ENCODE data around the gene TRIM44.

The TRIM44 gene

DNA sequence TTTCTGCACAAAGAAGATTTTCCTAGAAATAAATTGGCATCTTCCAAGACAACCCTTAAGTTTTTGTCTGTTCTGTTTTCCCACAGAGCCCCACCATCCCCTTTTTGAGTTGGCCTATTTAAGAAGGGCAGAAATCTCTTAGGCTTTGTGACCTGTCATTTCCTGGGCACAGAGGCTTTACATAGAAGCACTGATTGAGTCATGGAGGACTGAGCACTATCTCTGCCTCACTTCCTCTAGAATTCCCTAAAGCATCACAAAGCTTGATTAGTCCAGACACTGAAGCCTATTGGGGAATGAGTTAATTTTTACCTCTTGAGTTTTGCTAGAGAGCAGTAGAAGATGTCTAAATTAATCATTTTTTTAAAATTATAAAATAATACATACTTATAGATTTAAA, 25.4 kb downstream of the TRIM44 start:
- H3K4ac ChIP-seq (ENCODE audit: low read length), result no peak overlapping the region
- peaks cover 2 to 43% of the 10 kb centered on the region in 2 donors for H3K36me3 ChIP-seq (replicated peaks in 1 of 2; ENCODE audit: control insufficient read depth in 2 of 2, insufficient read depth in 2 of 2, low read length in 2 of 2)
- no peak overlapping the region for H3K27ac ChIP-seq (replicated peaks; ENCODE audit: low read length)
- H2BK15ac ChIP-seq (ENCODE audit: low read length), result no peak overlapping the region
- no peak overlapping the region for H4K8ac ChIP-seq (ENCODE audit: low read depth, low read length)
- no peaks in the 10 kb centered on the region for H3K9me3 ChIP-seq (replicated peaks in 1 of 2; ENCODE audit: control insufficient read depth in 2 of 2, insufficient read depth in 1 of 2, low read depth in 1 of 2, low read length in 2 of 2)
- no peak overlapping the region for H3K18ac ChIP-seq (ENCODE audit: low read length)
- H3K4me3 ChIP-seq (ENCODE audit: low read length in 2 of 2), result no peak overlapping the region
- H2AK5ac ChIP-seq (ENCODE audit: low read depth, low read length), result no peak overlapping the region
- no peaks in the 10 kb centered on the region for H3K27me3 ChIP-seq (ENCODE audit: control insufficient read depth in 3 of 3, insufficient read depth in 3 of 3, low read depth in 1 of 3, low read length in 3 of 3)
- no peak overlapping the region for H3K4me2 ChIP-seq (ENCODE audit: insufficient read depth, low read length, poor library complexity, severe bottlenecking)
- H2BK5ac ChIP-seq (ENCODE audit: low read length), result no peak overlapping the region
- no peak overlapping the region for H3K23ac ChIP-seq (ENCODE audit: low read depth, low read length, poor library complexity)
- H4K91ac ChIP-seq (ENCODE audit: low read depth, low read length, poor library complexity), result no peak overlapping the region
- H3K79me1 ChIP-seq (ENCODE audit: low read depth, low read length), result peaks cover 2% of the 10 kb centered on the region
- H3K14ac ChIP-seq (ENCODE audit: low read length), result no peak overlapping the region
- no peak overlapping the region for H2BK120ac ChIP-seq (ENCODE audit: low read depth, low read length)
- no peak overlapping the region for H2AFZ ChIP-seq (ENCODE audit: low read length)
- no peak for DNase-seq (ENCODE audit: low spot score)
- no peak overlapping the region for H3K9ac ChIP-seq (ENCODE audit: low read depth, low read length, poor library complexity)
- H3K4me1 ChIP-seq (ENCODE audit: control insufficient read depth in 2 of 2, insufficient read depth in 1 of 2, low read depth in 1 of 2, low read length in 2 of 2), result peaks cover 4 to 9% of the 10 kb centered on the region in 2 donors
- no peak overlapping the region for H2BK12ac ChIP-seq (ENCODE audit: low read length)

DNA sequence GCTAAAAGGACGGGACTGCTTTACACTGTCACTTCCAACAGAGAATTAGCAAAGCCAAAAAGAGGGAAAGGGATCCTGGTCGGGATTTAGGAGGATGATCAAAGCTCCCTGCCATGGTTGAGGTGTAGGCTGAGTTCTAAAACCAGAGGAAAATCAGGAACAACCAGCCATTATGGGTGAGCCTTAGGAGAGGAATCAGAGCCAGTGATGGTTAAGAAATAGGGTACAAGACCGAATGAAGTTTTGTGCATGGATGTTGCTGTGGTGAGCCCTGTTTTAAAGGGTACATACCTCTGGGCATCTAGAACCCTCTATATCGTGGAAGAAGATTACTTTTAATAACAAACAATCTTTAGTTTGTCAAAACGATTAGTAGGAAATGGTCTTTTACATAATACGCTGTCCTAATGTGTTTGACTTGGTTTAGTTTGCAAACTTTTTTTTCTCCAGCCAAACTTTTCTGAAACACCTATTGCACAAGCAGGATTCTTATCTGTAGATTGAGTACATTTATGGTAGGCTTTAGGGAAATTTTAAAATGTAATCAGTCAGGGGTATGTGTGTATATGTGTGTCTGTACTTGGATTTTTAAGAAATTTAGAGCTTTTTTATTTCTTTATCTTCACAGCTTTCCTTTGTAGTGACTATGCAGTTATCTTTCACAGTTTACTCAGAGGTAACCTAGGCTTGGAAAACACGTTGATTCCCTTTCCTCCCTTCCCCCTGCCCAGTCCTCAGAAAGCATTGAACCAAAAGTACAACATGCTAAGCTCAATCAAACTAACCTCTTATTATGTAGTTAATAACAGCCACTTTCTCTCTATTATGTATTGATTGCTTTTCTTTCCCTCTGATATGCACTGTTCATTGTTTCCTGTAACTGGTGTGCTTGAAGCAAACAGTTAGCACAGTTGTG, 26.8 kb downstream of the TRIM44 start:
- no peak overlapping the region for H2BK5ac ChIP-seq (ENCODE audit: low read length)
- H3K36me3 ChIP-seq (replicated peaks in 1 of 2; ENCODE audit: control insufficient read depth in 2 of 2, insufficient read depth in 2 of 2, low read length in 2 of 2), result peaks cover 2 to 49% of the 10 kb centered on the region in 2 donors
- DNase-seq (ENCODE audit: low spot score), result no peak
- no peak overlapping the region for H3K18ac ChIP-seq (ENCODE audit: low read length)
- WGBS, 2 donors (ENCODE audit: extremely low coverage in 2 of 2, insufficient read length in 2 of 2, insufficient replicate concordance in 1 of 2), result no CpG with 5 or more reads among the region's 7 CpGs
- no peak overlapping the region for H3K4ac ChIP-seq (ENCODE audit: low read length)
- no peak overlapping the region for H2AK5ac ChIP-seq (ENCODE audit: low read depth, low read length)
- no peak overlapping the region for H4K91ac ChIP-seq (ENCODE audit: low read depth, low read length, poor library complexity)
- no peak overlapping the region for H3K14ac ChIP-seq (ENCODE audit: low read length)
- H2AFZ ChIP-seq (ENCODE audit: low read length), result no peak overlapping the region
- H3K27ac ChIP-seq (replicated peaks; ENCODE audit: low read length), result no peak overlapping the region
- H3K79me1 ChIP-seq (ENCODE audit: low read depth, low read length), result peaks cover 2% of the 10 kb centered on the region
- H2BK120ac ChIP-seq (ENCODE audit: low read depth, low read length), result no peak overlapping the region
- no peak overlapping the region for H3K4me3 ChIP-seq (ENCODE audit: low read length in 2 of 2)
- H3K23ac ChIP-seq (ENCODE audit: low read depth, low read length, poor library complexity), result no peak overlapping the region
- H3K9me3 ChIP-seq (replicated peaks in 1 of 2; ENCODE audit: control insufficient read depth in 2 of 2, insufficient read depth in 1 of 2, low read depth in 1 of 2, low read length in 2 of 2), result no peaks in the 10 kb centered on the region
- H3K27me3 ChIP-seq (ENCODE audit: control insufficient read depth in 3 of 3, insufficient read depth in 3 of 3, low read depth in 1 of 3, low read length in 3 of 3), result no peaks in the 10 kb centered on the region
- H3K4me2 ChIP-seq (ENCODE audit: insufficient read depth, low read length, poor library complexity, severe bottlenecking), result no peak overlapping the region
- no peak overlapping the region for H2BK12ac ChIP-seq (ENCODE audit: low read length)
- no peak overlapping the region for H2BK15ac ChIP-seq (ENCODE audit: low read length)
- no peak overlapping the region for H4K8ac ChIP-seq (ENCODE audit: low read depth, low read length)
- H3K9ac ChIP-seq (ENCODE audit: low read depth, low read length, poor library complexity), result no peak overlapping the region
- H3K4me1 ChIP-seq (ENCODE audit: control insufficient read depth in 2 of 2, insufficient read depth in 1 of 2, low read depth in 1 of 2, low read length in 2 of 2), result peaks cover 4 to 7% of the 10 kb centered on the region in 2 donors

DNA sequence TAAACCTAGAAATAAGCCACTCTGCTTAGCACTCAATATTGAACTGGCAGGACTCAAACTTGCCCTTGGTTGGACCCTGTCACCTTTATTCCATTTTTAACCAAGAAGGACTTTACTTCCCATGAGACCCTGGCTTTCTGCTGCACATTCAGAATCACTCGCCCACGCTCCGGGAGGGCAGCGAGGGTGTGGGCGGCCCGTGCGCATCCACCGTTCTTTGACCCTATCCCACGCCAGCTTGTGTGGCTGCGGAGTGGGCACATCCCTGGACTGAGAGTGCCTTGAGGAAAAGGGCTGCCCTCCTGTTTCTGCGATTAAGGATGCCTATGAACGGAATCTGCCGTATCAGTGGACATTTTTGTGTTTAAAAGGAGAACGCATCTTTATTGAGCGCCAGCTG, 39.6 kb downstream of the TRIM44 start:
- no peak overlapping the region for H2BK5ac ChIP-seq (ENCODE audit: low read length)
- no peak overlapping the region for H2AFZ ChIP-seq (ENCODE audit: low read length)
- no peaks in the 10 kb centered on the region for H3K4me1 ChIP-seq (ENCODE audit: control insufficient read depth in 2 of 2, insufficient read depth in 1 of 2, low read depth in 1 of 2, low read length in 2 of 2)
- no peak overlapping the region for H3K27ac ChIP-seq (replicated peaks; ENCODE audit: low read length)
- H3K79me1 ChIP-seq (ENCODE audit: low read depth, low read length), result peaks cover 2% of the 10 kb centered on the region
- no peak overlapping the region for H4K8ac ChIP-seq (ENCODE audit: low read depth, low read length)
- H3K18ac ChIP-seq (ENCODE audit: low read length), result no peak overlapping the region
- H2BK120ac ChIP-seq (ENCODE audit: low read depth, low read length), result no peak overlapping the region
- H3K4me3 ChIP-seq (ENCODE audit: low read length in 2 of 2), result peak overlapping the region in 1 of 2 donors; percentile 13
- H3K4ac ChIP-seq (ENCODE audit: low read length), result no peak overlapping the region
- peaks cover 4 to 15% of the 10 kb centered on the region in 2 donors for H3K9me3 ChIP-seq (replicated peaks in 1 of 2; ENCODE audit: control insufficient read depth in 2 of 2, insufficient read depth in 1 of 2, low read depth in 1 of 2, low read length in 2 of 2)
- WGBS, 2 donors (ENCODE audit: extremely low coverage in 2 of 2, insufficient read length in 2 of 2, insufficient replicate concordance in 1 of 2), result no CpG with 5 or more reads among the region's 15 CpGs
- no peak overlapping the region for H3K4me2 ChIP-seq (ENCODE audit: insufficient read depth, low read length, poor library complexity, severe bottlenecking)
- H2AK5ac ChIP-seq (ENCODE audit: low read depth, low read length), result no peak overlapping the region
- H3K36me3 ChIP-seq (replicated peaks in 1 of 2; ENCODE audit: control insufficient read depth in 2 of 2, insufficient read depth in 2 of 2, low read length in 2 of 2), result peaks cover 2 to 15% of the 10 kb centered on the region in 2 donors
- no peak overlapping the region for H3K23ac ChIP-seq (ENCODE audit: low read depth, low read length, poor library complexity)
- no peak overlapping the region for H3K14ac ChIP-seq (ENCODE audit: low read length)
- no peak for DNase-seq (ENCODE audit: low spot score)
- H3K9ac ChIP-seq (ENCODE audit: low read depth, low read length, poor library complexity), result no peak overlapping the region
- H2BK15ac ChIP-seq (ENCODE audit: low read length), result no peak overlapping the region
- H2BK12ac ChIP-seq (ENCODE audit: low read length), result no peak overlapping the region
- no peak overlapping the region for H4K91ac ChIP-seq (ENCODE audit: low read depth, low read length, poor library complexity)
- H3K27me3 ChIP-seq (ENCODE audit: control insufficient read depth in 3 of 3, insufficient read depth in 3 of 3, low read depth in 1 of 3, low read length in 3 of 3), result no peaks in the 10 kb centered on the region

DNA sequence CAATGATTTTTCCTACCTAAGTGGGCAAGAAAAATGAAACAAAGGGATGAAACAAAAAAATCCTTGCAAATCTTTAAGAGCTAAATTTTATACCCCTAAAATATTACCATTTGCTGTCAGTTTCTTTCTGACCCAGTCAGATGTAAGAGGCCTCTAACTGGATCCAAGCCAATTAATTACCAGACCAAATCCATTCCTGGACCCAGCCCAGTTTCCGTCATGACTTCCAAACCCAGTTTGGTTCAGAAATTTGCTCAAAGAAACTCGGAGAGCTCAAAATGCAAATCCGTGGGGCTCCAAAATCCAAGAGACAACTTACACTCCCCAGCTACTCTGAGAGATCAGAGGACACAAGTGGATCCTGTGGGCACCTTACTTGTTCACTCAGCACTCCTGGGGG, 46.8 kb downstream of the TRIM44 start:
- Histone ChIP-seq H3K36me3 (replicated peaks in 1 of 2; ENCODE audit: control insufficient read depth in 2 of 2, insufficient read depth in 2 of 2, low read length in 2 of 2) (no peaks in the 10 kb centered on the region), H2AK5ac (ENCODE audit: low read depth, low read length) (no peak overlapping the region), H3K27ac (replicated peaks; ENCODE audit: low read length) (no peak overlapping the region), H2BK12ac (ENCODE audit: low read length) (no peak overlapping the region), H3K9ac (ENCODE audit: low read depth, low read length, poor library complexity) (no peak overlapping the region), H2BK5ac (ENCODE audit: low read length) (no peak overlapping the region), H3K79me1 (ENCODE audit: low read depth, low read length) (no peaks in the 10 kb centered on the region), H3K9me3 (replicated peaks in 1 of 2; ENCODE audit: control insufficient read depth in 2 of 2, insufficient read depth in 1 of 2, low read depth in 1 of 2, low read length in 2 of 2) (no peaks in the 10 kb centered on the region), H4K8ac (ENCODE audit: low read depth, low read length) (no peak overlapping the region), H4K91ac (ENCODE audit: low read depth, low read length, poor library complexity) (no peak overlapping the region), H2AFZ (ENCODE audit: low read length) (no peak overlapping the region), H2BK120ac (ENCODE audit: low read depth, low read length) (no peak overlapping the region), H3K23ac (ENCODE audit: low read depth, low read length, poor library complexity) (no peak overlapping the region), H3K18ac (ENCODE audit: low read length) (no peak overlapping the region), H3K4me2 (ENCODE audit: insufficient read depth, low read length, poor library complexity, severe bottlenecking) (no peak overlapping the region), H3K4ac (ENCODE audit: low read length) (no peak overlapping the region), H3K27me3 (ENCODE audit: control insufficient read depth in 3 of 3, insufficient read depth in 3 of 3, low read depth in 1 of 3, low read length in 3 of 3) (no peaks in the 10 kb centered on the region), H3K14ac (ENCODE audit: low read length) (no peak overlapping the region), H2BK15ac (ENCODE audit: low read length) (no peak overlapping the region), H3K4me1 (ENCODE audit: control insufficient read depth in 2 of 2, insufficient read depth in 1 of 2, low read depth in 1 of 2, low read length in 2 of 2) (no peaks in the 10 kb centered on the region), H3K4me3 (ENCODE audit: low read length in 2 of 2) (no peak overlapping the region)
- no CpG with 5 or more reads among the region's 3 CpGs for WGBS, 2 donors (ENCODE audit: extremely low coverage in 2 of 2, insufficient read length in 2 of 2, insufficient replicate concordance in 1 of 2)
- DNase-seq (ENCODE audit: low spot score), result no peak
